Skeletal muscle tissue (tissue), 4 donors: Measurements from ENCODE around the gene PTPMT1. TPM values are rescaled to one million over a fixed set of nuclear protein-coding genes. Genes with fewer than 3 reads are reported as not detected.
"Not testable (repeated sequence)": the region's sequence is repeated elsewhere in the genome, so short reads cannot be mapped to it uniquely, and the experiment has no call there.

Source experiments
- H3K27ac ChIP-seq: one replicate; pipeline ENCODE4 v1.7.0; 2013; ENCODE audit warnings: mild to moderate bottlenecking, low read depth, low read length, inconsistent platforms
- H3K27me3 ChIP-seq, 3 donors: one replicate each; pipeline ENCODE4 v1.7.0; 2013; ENCODE audit warnings: low read length in 3 of 3; ENCODE audit not compliant: control insufficient read depth in 3 of 3, insufficient read depth in 3 of 3
- H3K36me3 ChIP-seq, 3 donors: one replicate each; pipeline ENCODE4 v1.7.0; 2013; ENCODE audit warnings: low read length in 3 of 3; ENCODE audit not compliant: control insufficient read depth in 3 of 3, insufficient read depth in 3 of 3
- H3K4me1 ChIP-seq, 3 donors: one replicate each; pipeline ENCODE4 v1.7.0; 2013; ENCODE audit warnings: low read length in 3 of 3, mild to moderate bottlenecking in 3 of 3; ENCODE audit not compliant: control insufficient read depth in 3 of 3, insufficient read depth in 3 of 3
- H3K4me3 ChIP-seq, 3 donors: one replicate each; pipeline ENCODE4 v1.7.0; 2013; ENCODE audit warnings: low read length in 3 of 3
- H3K9ac ChIP-seq, 3 donors: one replicate each; pipeline ENCODE4 v1.7.0; 2013; ENCODE audit warnings: low read length in 3 of 3, mild to moderate bottlenecking in 3 of 3, moderate library complexity in 2 of 3, low read depth in 1 of 3
- H3K9me3 ChIP-seq, 3 donors: one replicate each; pipeline ENCODE4 v1.7.0; 2013; ENCODE audit warnings: low read length in 3 of 3; ENCODE audit not compliant: control insufficient read depth in 3 of 3
- total RNA-seq: library from RNA; depleted of rRNA; stranded (reverse); fragments of >200 nt; gene quantifications from one replicate; pipeline ENCODE4 v1.2.3, GENCODE V29; 2014
- donor health status: Osteomylitis.

PTPMT1 gene
- total RNA-seq, 1 donor from 2014 or later: 18.8 TPM

DNA sequence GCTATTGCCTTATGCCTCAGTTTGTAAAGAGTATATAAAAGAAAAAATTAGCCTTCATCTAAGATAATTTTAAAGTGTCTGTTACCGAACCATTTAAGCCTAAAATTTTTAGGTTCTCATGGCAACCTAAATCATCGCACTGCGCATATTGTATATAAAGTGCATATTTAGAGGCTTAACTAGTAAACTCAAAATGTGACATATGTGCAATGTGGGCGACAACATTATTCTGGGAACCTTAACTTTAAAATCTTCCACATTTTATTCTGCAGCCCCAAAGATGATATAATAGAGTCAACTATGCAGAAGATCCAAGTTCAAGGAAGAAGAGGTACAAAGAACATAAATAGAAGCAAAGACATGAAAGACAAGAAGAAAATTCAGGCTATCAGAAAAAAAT lies 35.4 kb upstream of the PTPMT1 start:
- Histone ChIP-seq H3K4me3 (no peak overlapping the region), H3K36me3 (no peaks in the 10 kb centered on the region), H3K27me3 (no peaks in the 10 kb centered on the region), H3K9ac (no peak overlapping the region), H3K27ac (no peak overlapping the region), H3K9me3 (no peaks in the 10 kb centered on the region), H3K4me1 (peaks cover 16 to 28% (median 25%) of the 10 kb centered on the region in 3 donors)

DNA sequence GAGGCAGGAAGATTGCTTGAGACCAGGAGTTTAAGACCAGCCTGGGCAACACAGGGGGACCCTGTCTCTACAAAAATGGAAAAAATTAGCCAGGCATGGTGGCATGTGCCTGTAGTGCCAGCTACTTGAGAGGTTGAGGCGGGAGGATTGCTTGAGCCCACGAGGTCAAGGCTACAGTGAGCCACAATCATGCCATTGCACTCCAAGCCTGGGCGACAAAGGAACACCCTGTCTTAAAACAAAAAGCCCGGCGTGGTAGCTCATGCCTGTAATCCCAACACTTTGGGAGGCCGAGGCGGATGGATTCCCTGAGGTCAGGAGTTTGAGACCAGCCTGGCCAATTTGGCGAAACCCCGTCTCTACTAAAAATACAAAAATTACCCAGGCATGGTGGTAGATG lies 34.7 kb upstream of the PTPMT1 start:
- H3K36me3 ChIP-seq, H3K4me3 ChIP-seq, H3K9me3 ChIP-seq, H3K27me3 ChIP-seq, H3K27ac ChIP-seq, H3K9ac ChIP-seq: not testable (repeated sequence)
- peaks cover 10 to 21% (median 19%) of the 10 kb centered on the region in 3 donors for H3K4me1 ChIP-seq

DNA sequence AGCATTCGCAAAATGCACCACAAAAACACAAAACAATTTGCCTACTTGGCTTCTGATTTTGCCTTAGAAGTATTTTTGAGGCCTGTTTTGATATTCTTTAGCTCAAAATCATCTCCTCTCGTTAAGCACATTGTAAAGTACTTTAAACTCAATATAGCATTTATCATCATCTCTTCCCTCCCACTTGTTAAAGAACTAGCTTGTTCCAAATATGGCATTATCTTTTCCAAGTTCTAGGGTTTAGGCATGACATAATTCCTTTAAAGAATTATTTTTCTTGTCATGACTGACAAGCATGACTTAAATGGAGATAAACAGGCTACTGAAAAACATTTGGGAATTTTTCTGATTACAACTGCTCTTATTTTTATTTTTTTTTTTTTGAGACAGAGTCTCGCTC lies 33.7 kb upstream of the PTPMT1 start:
- H3K27me3 ChIP-seq: no peaks in the 10 kb centered on the region
- H3K36me3 ChIP-seq: no peaks in the 10 kb centered on the region
- no peak overlapping the region for H3K4me3 ChIP-seq
- H3K9me3 ChIP-seq: no peaks in the 10 kb centered on the region
- H3K27ac ChIP-seq: no peak overlapping the region
- H3K4me1 ChIP-seq: peaks cover 7 to 23% (median 17%) of the 10 kb centered on the region in 3 donors
- H3K9ac ChIP-seq: no peak overlapping the region

DNA sequence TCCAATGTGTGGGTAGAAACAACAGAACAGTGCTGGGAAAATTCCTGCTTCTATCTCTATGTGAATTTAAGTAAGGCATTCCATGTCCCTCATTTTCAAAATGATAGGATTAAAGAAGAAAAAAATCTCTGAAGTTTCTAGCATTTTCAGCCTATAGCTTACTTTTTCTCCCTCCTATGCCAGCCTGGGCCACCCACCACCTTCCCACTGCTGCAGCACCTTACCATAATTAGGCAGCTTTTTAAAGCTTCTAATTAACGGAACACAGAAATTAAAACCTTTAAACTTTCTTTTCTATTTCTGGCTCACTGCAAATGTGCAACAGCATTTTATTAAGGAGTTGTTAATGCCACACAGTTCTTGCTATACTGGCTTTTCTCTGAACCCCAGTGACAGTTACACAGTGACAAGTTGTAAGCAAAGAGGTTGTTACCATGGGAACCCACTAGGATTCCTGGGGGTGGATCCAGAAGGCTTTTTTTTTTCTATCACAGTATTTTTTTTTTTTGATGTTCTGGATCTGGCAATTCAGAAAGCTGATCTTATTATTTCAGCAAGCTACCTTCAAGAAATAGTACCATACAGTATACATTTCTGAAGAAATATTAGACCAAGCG lies 32.7 kb upstream of the PTPMT1 start:
- Histone ChIP-seq H3K27me3 (no peaks in the 10 kb centered on the region), H3K9me3 (no peaks in the 10 kb centered on the region), H3K4me1 (peaks cover 7 to 30% (median 15%) of the 10 kb centered on the region in 3 donors), H3K27ac (no peak overlapping the region), H3K36me3 (no peaks in the 10 kb centered on the region), H3K4me3 (no peak overlapping the region), H3K9ac (peak overlapping the region in 1 of 3 donors; percentile 25)

DNA sequence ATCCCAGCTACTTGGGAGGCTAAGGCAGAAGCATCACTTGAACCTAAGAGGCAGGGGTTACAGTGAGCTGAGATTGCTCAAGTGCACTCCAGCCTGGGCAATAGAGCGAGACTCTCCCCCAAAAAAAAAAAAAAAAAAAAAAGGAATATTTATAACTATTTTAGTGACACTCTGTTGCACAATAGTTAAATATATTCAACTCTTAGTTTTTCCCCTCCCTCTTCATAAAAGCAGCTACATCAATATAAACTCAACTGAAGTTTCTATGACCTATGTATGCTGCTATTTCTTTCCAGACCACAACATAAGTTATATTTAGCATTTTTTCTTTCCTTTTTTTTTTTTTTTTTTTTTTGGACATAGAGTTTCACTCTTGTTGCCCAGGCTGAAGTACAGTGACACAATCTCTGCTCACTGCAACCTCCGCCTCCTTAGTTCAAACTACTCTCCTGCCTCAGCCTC lies 31.7 kb upstream of the PTPMT1 start:
- no peak overlapping the region for H3K9ac ChIP-seq
- H3K4me3 ChIP-seq: no peak overlapping the region
- H3K9me3 ChIP-seq: no peaks in the 10 kb centered on the region
- H3K4me1 ChIP-seq: peaks cover 7 to 30% (median 15%) of the 10 kb centered on the region in 3 donors
- no peaks in the 10 kb centered on the region for H3K36me3 ChIP-seq
- H3K27ac ChIP-seq: no peak overlapping the region
- H3K27me3 ChIP-seq: no peaks in the 10 kb centered on the region

DNA sequence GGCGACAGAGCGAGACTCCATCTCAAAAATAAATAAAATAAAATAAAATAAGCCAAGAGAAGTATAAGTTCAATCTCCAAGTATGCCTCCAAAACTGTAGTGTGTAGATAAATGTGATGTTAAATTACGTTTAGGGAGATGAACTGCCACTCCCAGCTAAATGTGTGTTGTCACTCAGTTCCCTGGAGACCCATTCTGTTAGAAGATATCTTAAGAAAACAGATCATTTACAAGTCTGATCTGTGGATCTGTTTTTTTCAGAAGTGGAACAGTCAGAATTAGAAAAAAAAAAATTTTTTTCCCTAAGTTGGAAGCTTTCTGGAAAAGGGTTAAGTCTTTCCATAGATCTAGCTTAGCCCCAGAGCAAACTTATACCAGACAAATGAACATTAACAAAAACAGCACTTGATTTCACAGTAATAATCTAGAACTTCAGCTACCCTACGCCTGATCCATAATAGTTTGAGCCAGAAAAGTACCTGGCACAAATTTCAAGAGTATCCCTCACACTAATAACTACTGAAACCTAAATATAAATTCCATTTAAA lies 30.6 kb upstream of the PTPMT1 start:
- no peak overlapping the region for H3K4me3 ChIP-seq
- no peak overlapping the region for H3K9ac ChIP-seq
- no peaks in the 10 kb centered on the region for H3K27me3 ChIP-seq
- H3K36me3 ChIP-seq: no peaks in the 10 kb centered on the region
- no peaks in the 10 kb centered on the region for H3K9me3 ChIP-seq
- H3K4me1 ChIP-seq: peaks cover 13 to 37% (median 22%) of the 10 kb centered on the region in 3 donors
- no peak overlapping the region for H3K27ac ChIP-seq

DNA sequence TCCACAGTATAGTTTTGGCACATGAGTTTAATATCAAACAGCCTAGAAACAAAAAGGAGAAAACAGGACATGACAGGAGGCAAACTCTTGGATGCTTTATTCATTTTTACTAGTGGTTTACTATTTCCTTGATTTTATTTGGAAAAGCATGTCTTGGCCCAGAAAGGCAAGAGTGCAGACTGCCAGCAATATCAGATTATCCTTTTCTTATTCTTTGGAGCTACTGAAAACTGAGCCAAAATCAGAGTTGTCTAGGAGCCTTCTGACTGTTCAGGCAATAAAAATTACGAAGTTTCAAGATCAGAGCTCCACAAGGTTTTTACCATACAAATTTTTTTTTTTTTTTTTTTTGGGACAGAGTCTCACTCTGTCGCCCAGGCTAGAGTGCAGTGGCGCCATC lies 28.5 kb upstream of the PTPMT1 start:
- Histone ChIP-seq H3K9me3 (no peaks in the 10 kb centered on the region), H3K4me1 (peaks cover 27 to 40% (median 30%) of the 10 kb centered on the region in 3 donors), H3K9ac (no peak overlapping the region), H3K4me3 (no peak overlapping the region), H3K27me3 (no peaks in the 10 kb centered on the region), H3K36me3 (no peaks in the 10 kb centered on the region), H3K27ac (no peak overlapping the region)

DNA sequence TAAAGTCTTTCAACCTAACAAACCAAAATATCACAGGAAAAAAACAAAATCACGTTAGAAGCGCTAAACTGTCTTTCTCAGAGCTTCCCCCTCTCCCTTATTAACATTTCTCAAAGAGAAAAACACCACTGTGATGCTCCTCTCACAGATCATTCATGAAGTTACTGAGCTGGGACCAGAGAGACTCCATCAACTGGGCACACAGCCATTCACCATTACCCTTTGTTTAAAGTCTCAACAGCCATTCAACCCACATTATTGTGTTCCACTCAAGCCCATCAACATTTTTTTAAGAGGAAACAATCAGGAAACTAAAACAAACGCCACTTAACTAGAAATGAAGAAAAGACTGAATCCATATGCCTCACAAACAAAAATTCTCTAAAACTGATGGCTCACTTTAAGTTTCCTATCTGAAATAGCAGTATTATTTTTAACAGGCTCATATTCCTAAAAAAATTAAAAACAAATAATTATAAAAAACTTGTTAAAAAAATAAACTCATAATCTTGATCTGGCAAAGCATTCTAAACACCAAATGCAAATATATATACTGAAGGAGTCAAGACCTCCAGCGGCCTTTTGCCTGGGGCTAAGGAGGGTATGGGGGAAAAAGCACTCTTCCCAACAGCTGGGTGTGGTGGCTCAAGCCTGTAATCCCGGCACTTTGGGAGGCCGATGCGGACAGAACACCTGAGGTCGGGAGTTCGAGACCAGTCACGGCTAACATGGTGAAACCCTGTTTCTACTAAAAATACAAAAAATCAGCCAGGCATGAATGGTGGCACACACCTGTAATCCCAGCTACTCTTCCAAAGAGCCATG lies 26.4 kb upstream of the PTPMT1 start:
- Histone ChIP-seq H3K27ac (no peak overlapping the region), H3K36me3 (no peaks in the 10 kb centered on the region), H3K9ac (no peak overlapping the region), H3K27me3 (no peaks in the 10 kb centered on the region), H3K4me1 (peaks cover 26 to 31% (median 27%) of the 10 kb centered on the region in 3 donors), H3K4me3 (no peak overlapping the region), H3K9me3 (no peaks in the 10 kb centered on the region)

DNA sequence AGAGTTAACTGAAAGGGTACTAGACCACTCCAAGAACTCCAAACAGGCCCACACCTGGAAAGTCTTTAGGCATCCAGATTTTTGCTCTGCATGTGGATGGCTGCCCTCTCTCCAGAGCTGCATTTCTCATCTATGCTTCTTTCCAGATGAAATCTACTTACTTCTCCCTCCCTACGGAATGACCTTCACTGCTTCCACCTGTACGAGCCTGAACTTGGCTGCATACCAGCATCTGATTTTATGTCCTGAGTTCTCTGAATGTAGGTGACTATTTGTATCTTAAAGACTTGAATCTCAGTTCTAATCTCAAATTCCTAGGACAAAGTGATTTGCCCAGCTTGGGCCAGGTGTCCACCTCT lies 25.7 kb upstream of the PTPMT1 start:
- H3K4me1 ChIP-seq: peaks cover 28 to 37% (median 31%) of the 10 kb centered on the region in 3 donors

DNA sequence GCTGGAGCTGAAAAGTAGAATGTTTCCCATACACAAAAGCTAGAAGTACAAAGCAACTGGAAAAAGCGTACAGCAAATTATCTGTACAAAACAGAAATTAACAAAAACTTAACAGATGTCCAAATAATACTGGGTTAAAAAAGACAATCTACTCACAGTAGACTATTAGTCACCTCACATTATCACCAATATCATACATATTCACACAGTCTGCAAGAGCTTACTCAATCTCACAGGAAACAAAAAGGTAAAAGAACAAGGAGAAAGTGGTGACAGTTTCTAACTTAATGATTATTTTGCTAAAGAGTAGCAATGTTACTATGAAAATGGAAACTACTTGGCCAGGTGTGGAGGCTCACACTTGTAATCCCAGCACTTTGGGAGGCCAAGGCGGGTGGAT lies 24.3 kb upstream of the PTPMT1 start:
- Histone ChIP-seq H3K27me3 (no peaks in the 10 kb centered on the region), H3K4me1 (peaks cover 28 to 36% (median 31%) of the 10 kb centered on the region in 3 donors), H3K9me3 (no peaks in the 10 kb centered on the region), H3K36me3 (no peaks in the 10 kb centered on the region), H3K4me3 (no peak overlapping the region), H3K9ac (no peak overlapping the region), H3K27ac (no peak overlapping the region)

More for the DNA sequence above, 25.7 kb upstream of the PTPMT1 start:
- Histone ChIP-seq H3K4me3 (no peak overlapping the region), H3K36me3 (no peaks in the 10 kb centered on the region), H3K9ac (no peak overlapping the region), H3K27me3 (no peaks in the 10 kb centered on the region), H3K27ac (no peak overlapping the region), H3K9me3 (no peaks in the 10 kb centered on the region)
